OCI-LY7 (cell line): ENCODE data around the gene AIFM3. TPM values are rescaled to one million over a fixed set of nuclear protein-coding genes. Genes with fewer than 3 reads are reported as not detected.

Source experiments
- BruUV-seq: library from RNA; stranded (reverse); fragments of 400-500 nt; replicated peaks from 2 replicates; lab custom pipeline; 2021; lab: Mats Ljungman, UMichigan
- CTCF ChIA-PET: fragments of 300-600 bp; sonication (Branson Sonifier 250); formaldehyde crosslinking; loops from one replicate; lab custom pipeline; 2022; ENCODE audit warnings: antibody characterized with exemption; ENCODE audit not compliant: unreplicated experiment; lab: Charles Lee
- POLR2A ChIA-PET: fragments of 300-600 bp; sonication (Branson Sonifier 250); formaldehyde crosslinking; loops from one replicate; lab custom pipeline; 2022; ENCODE audit warnings: antibody characterized with exemption; lab: Charles Lee
- DNase-seq: peaks from one replicate; pipeline ENCODE4 v3.0.0-alpha.2; 2015; ENCODE audit warnings: low spot score
- H2AFZ ChIP-seq: fragments of 200-600 bp; sonication (generic), shearing (Covaris generic); 2 replicates; pipeline ENCODE4 v1.6.1; 2014; ENCODE audit warnings: mild to moderate bottlenecking, antibody characterized with exemption, low read length, moderate library complexity
- H3K27ac ChIP-seq: fragments of 200-600 bp; sonication (generic); 2 replicates; pipeline ENCODE4 v1.5.1; 2014; ENCODE audit warnings: mixed run types, low read depth, mild to moderate bottlenecking, moderate library complexity, low read length, inconsistent platforms; ENCODE audit not compliant: poor library complexity, severe bottlenecking
- H3K36me3 ChIP-seq: fragments of 200-600 bp; sonication (generic); 2 replicates; pipeline ENCODE4 v1.6.1; 2014; ENCODE audit warnings: mild to moderate bottlenecking, antibody characterized with exemption, low read length, moderate library complexity, mixed read lengths; ENCODE audit not compliant: insufficient read depth
- H3K4me1 ChIP-seq: fragments of 200-600 bp; sonication (generic); 2 replicates; pipeline ENCODE4 v1.5.1; 2014; ENCODE audit warnings: mild to moderate bottlenecking, low read length; ENCODE audit not compliant: insufficient read depth, poor library complexity, severe bottlenecking
- H3K4me2 ChIP-seq: fragments of 200-600 bp; sonication (generic); 2 replicates; pipeline ENCODE4 v1.6.1; 2014; ENCODE audit warnings: mild to moderate bottlenecking, low read length
- H3K4me3 ChIP-seq: fragments of 200-600 bp; sonication (generic); 2 replicates; pipeline ENCODE4 v1.5.1; 2014; ENCODE audit warnings: mild to moderate bottlenecking, low read depth, low read length; ENCODE audit not compliant: poor library complexity, severe bottlenecking
- H3K79me2 ChIP-seq: fragments of 200-600 bp; sonication (generic); 2 replicates; pipeline ENCODE4 v1.6.1; 2016; ENCODE audit warnings: low read depth, mild to moderate bottlenecking, low read length, moderate library complexity, mixed read lengths; ENCODE audit not compliant: insufficient read depth
- H3K9me2 ChIP-seq: fragments of 200-600 bp; sonication (generic); 2 replicates; pipeline ENCODE4 v1.6.1; 2016; ENCODE audit warnings: mild to moderate bottlenecking, low read length, mixed read lengths; ENCODE audit not compliant: insufficient read depth
- H3K9me3 ChIP-seq: fragments of 200-600 bp; sonication (generic); 2 replicates; pipeline ENCODE4 v1.6.1; 2014; ENCODE audit warnings: mild to moderate bottlenecking, mixed run types, low read length, mixed read lengths
- H4K20me1 ChIP-seq: fragments of 200-600 bp; sonication (generic); 2 replicates; pipeline ENCODE4 v1.6.1; 2014; ENCODE audit warnings: mild to moderate bottlenecking, antibody characterized with exemption, low read length, moderate library complexity, mixed read lengths; ENCODE audit not compliant: insufficient read depth
- CTCF ChIP-seq: fragments of 200-600 bp; sonication (generic); conservative IDR thresholded peaks from 2 replicates; pipeline ENCODE4 v1.5.1; 2014; ENCODE audit warnings: mild to moderate bottlenecking, antibody characterized with exemption, low read length, moderate library complexity, mixed read lengths
- EZH2phosphoT487 ChIP-seq: fragments of 200-600 bp; sonication (generic); IDR thresholded peaks from 2 replicates; pipeline ENCODE4 v1.6.1; 2018; ENCODE audit warnings: low read depth, borderline replicate concordance, mild to moderate bottlenecking, mixed run types, antibody characterized with exemption, low read length, moderate library complexity, mixed read lengths
- intact Hi-C: fragments of 100-400 bp; cut with micrococcal nuclease; formaldehyde crosslinking; loops from one replicate; pipeline ENCODE4 v1.10.0; 2022; ENCODE audit not compliant: unreplicated experiment
- total RNA-seq, 2 experiments: library from RNA; depleted of rRNA in 1 of 2; stranded (reverse); fragments of >200 nt in 1 of 2; shearing (Covaris generic) in 1 of 2; gene quantifications; 2 replicates each; pipeline ENCODE4 v1.2.3, GENCODE V29; 2014 to 2022

Gene AIFM3
- total RNA-seq, 2 experiments from 2014 or later = 0.47 TPM; not detected in 1

GRCh38 chr22:20943104-20943933 is 23.7 kb upstream of the AIFM3 start:
- H4K20me1 ChIP-seq = peaks cover 36% of the 10 kb centered on the region
- DNase-seq = no peak
- H3K9me3 ChIP-seq = no peaks in the 10 kb centered on the region
- no peak overlapping the region for H3K4me2 ChIP-seq
- H3K9me2 ChIP-seq = no peaks in the 10 kb centered on the region
- H3K4me1 ChIP-seq = no peaks in the 10 kb centered on the region
- H2AFZ ChIP-seq = no peak overlapping the region
- ChIA-PET POLR2A (interaction anchor here (0.7 kb wide), 1 partner anchor 75 kb away, joined by 6 read pairs; no protein-coding TSS in a partner anchor), CTCF (no interaction called here)
- BruUV-seq = no TSS peak
- no peak overlapping the region for H3K27ac ChIP-seq
- H3K79me2 ChIP-seq = peaks cover 100% of the 10 kb centered on the region
- no peak for TF ChIP-seq EZH2phosphoT487
- peaks cover 77% of the 10 kb centered on the region for H3K36me3 ChIP-seq
- no peak overlapping the region for H3K4me3 ChIP-seq
- intact Hi-C loops = no loop called here

GRCh38 chr22:20944042-20944441 is 23.0 kb upstream of the AIFM3 start:
- intact Hi-C loops = no loop called here
- no peak for TF ChIP-seq CTCF
- TF ChIP-seq EZH2phosphoT487 = no peak
- Histone ChIP-seq H3K9me2 (no peaks in the 10 kb centered on the region), H3K36me3 (peaks cover 77% of the 10 kb centered on the region), H4K20me1 (peaks cover 35% of the 10 kb centered on the region), H3K9me3 (no peaks in the 10 kb centered on the region), H3K4me1 (no peaks in the 10 kb centered on the region), H2AFZ (no peak overlapping the region), H3K79me2 (peaks cover 100% of the 10 kb centered on the region), H3K27ac (no peak overlapping the region), H3K4me3 (no peak overlapping the region), H3K4me2 (no peak overlapping the region)
- POLR2A ChIA-PET = interaction anchor here (0.7 kb wide), 1 partner anchor 75 kb away, joined by 6 read pairs; no protein-coding TSS in a partner anchor
- CTCF ChIA-PET = no interaction called here
- BruUV-seq = no TSS peak
- DNase-seq = no peak

- H3K79me2 ChIP-seq = peaks cover 97% of the 10 kb centered on the region
- intact Hi-C loops = no loop called here
- no peak overlapping the region for H2AFZ ChIP-seq
- H3K9me2 ChIP-seq = no peaks in the 10 kb centered on the region
- no peak overlapping the region for H3K4me3 ChIP-seq
- H3K27ac ChIP-seq = no peak overlapping the region
- no TSS peak for BruUV-seq
- no peak for DNase-seq
- H3K36me3 ChIP-seq = peaks cover 80% of the 10 kb centered on the region
- H3K4me1 ChIP-seq = no peaks in the 10 kb centered on the region
- TF ChIP-seq EZH2phosphoT487 = no peak
- H3K4me2 ChIP-seq = no peak overlapping the region
- ChIA-PET POLR2A (interaction anchor here (0.6 kb wide), 1 partner anchor 641 kb away, joined by 4 read pairs; no protein-coding TSS in a partner anchor), CTCF (no interaction called here)
- peaks cover 31% of the 10 kb centered on the region for H4K20me1 ChIP-seq
- no peaks in the 10 kb centered on the region for H3K9me3 ChIP-seq
Measured at GRCh38 chr22:20945578-20945934, 21.5 kb upstream of the AIFM3 start.
